Endometrial microvascular endothelial cells (primary cell): ENCODE measurements around the gene SPIRE1. TPM values are rescaled to one million over a fixed set of nuclear protein-coding genes. Genes with fewer than 3 reads are reported as not detected.

Experiments used
- in situ Hi-C: cut with HindIII; loops from 2 replicates; pipeline ENCODE4 v1.10.0; 2017; ENCODE audit warnings: low sequenced_read_pairs, low pct_unique_long_range_greater_than_20kb; ENCODE audit errors: inconsistent ontology term
- total RNA-seq: library from RNA; depleted of rRNA; stranded (reverse); fragments of >200 nt; gene quantifications from one replicate; pipeline ENCODE4 v1.2.3, GENCODE V29; 2015; ENCODE audit errors: inconsistent ontology term

SPIRE1 gene
- total RNA-seq, result 32.3 TPM

- in situ Hi-C loops, result no loop called here
These were observed at the start of gene SPIRE1 for GRCh38 chr18:12657684-12658425. Gene SPIRE1, minus strand, starts transcription at chr18:12658107. Its CDS starts 241 bp downstream, at chr18:12657866.

GRCh38 chr18:12703664-12704063 is 45.8 kb upstream of the SPIRE1 start:
- in situ Hi-C loops, result no loop called here

- in situ Hi-C loops, result no loop called here
These were observed 45.2 kb upstream of the SPIRE1 start for GRCh38 chr18:12703096-12703567.

- in situ Hi-C loops, result no loop called here
These were observed 44.6 kb upstream of the SPIRE1 start, which contains the start of the genes CEP76 and PSMG2 for GRCh38 chr18:12702221-12703095. Gene CEP76, minus strand, starts transcription at chr18:12702723. Its CDS starts 175 bp downstream, at chr18:12702548. Gene PSMG2, plus strand, starts transcription at chr18:12703042. Its CDS starts 66 bp downstream, at chr18:12703108.

- in situ Hi-C loops, result no loop called here
These were observed 43.3 kb upstream of the SPIRE1 start for GRCh38 chr18:12701161-12701560.

- in situ Hi-C loops, result no loop called here
These were observed 41.8 kb upstream of the SPIRE1 start for GRCh38 chr18:12699747-12700146.

GRCh38 chr18:12694032-12694431 is 36.1 kb upstream of the SPIRE1 start:
- in situ Hi-C loops, result no loop called here

GRCh38 chr18:12692206-12692605 is 34.3 kb upstream of the SPIRE1 start:
- in situ Hi-C loops, result no loop called here

GRCh38 chr18:12689256-12689850 is 31.4 kb upstream of the SPIRE1 start:
- in situ Hi-C loops, result no loop called here

- in situ Hi-C loops, result no loop called here
These were observed 28.2 kb upstream of the SPIRE1 start for GRCh38 chr18:12686100-12686499.

GRCh38 chr18:12679183-12679786 is 21.4 kb upstream of the SPIRE1 start:
- in situ Hi-C loops, result no loop called here

- in situ Hi-C loops, result no loop called here
These were observed 10.1 kb upstream of the SPIRE1 start for GRCh38 chr18:12668041-12668440.

- in situ Hi-C loops, result no loop called here
These were observed 2.1 kb upstream of the SPIRE1 start for GRCh38 chr18:12659904-12660605.

- in situ Hi-C loops, result no loop called here
These were observed 675 bp upstream of the SPIRE1 start for GRCh38 chr18:12658426-12659138.

- in situ Hi-C loops, result no loop called here
These were observed 796 bp downstream of the SPIRE1 start for GRCh38 chr18:12656938-12657683.

GRCh38 chr18:12656605-12656937 is 1.3 kb downstream of the SPIRE1 start:
- in situ Hi-C loops, result no loop called here

- in situ Hi-C loops, result no loop called here
These were observed 2.9 kb downstream of the SPIRE1 start for GRCh38 chr18:12654971-12655370.
